22Rv1 (cell line): ENCODE results near the gene CAMKMT.

Source experiments
- CTCF ChIP-seq: fragments of 450-650 bp; IDR thresholded peaks from 2 replicates; pipeline ENCODE4 v1.5.1; 2017; ENCODE audit warnings: mild to moderate bottlenecking
- ZFX ChIP-seq: fragments of 450-650 bp; IDR thresholded peaks from 2 replicates; pipeline ENCODE4 v1.6.1; 2017; ENCODE audit warnings: antibody characterized with exemption, borderline replicate concordance

GRCh38 chr2:44618251-44619023, 256.7 kb downstream of the CAMKMT start:
- no peak for TF ChIP-seq CTCF
- no peak for TF ChIP-seq ZFX
